MCF 10A (cell line): ENCODE data around the gene VCAN. TPM values are rescaled to one million over a fixed set of nuclear protein-coding genes. Genes with fewer than 3 reads are reported as not detected.
A peak's percentile ranks its signal among the peaks of the same experiment; 100 is the strongest.

Experiments used
- BruUV-seq: library from RNA; stranded (reverse); fragments of 400-500 nt; replicated peaks from 2 replicates; lab custom pipeline; 2021; lab: Mats Ljungman, UMichigan
- CTCF ChIA-PET: fragments of 300-600 bp; sonication (Branson Sonifier 250); formaldehyde crosslinking; extraction: SDS; loops from one replicate; lab custom pipeline; 2021; ENCODE audit warnings: antibody characterized with exemption, inconsistent platforms; lab: Yijun Ruan, JAX
- POLR2A ChIA-PET: fragments of 300-600, 350-650 bp; sonication (Branson Sonifier 250); formaldehyde crosslinking; extraction: SDS; loops from one replicate; lab custom pipeline; 2020; ENCODE audit warnings: antibody characterized with exemption, inconsistent platforms; lab: Yijun Ruan, JAX
- DNase-seq: peaks from one replicate; pipeline ENCODE4 v3.0.0-alpha.2; 2018; ENCODE audit not compliant: unreplicated experiment
- H3K27ac Mint-ChIP-seq: one replicate; pipeline ENCODE4 v1.8.0; 2022; ENCODE audit warnings: mild to moderate bottlenecking, low read depth, mixed read lengths; ENCODE audit not compliant: unreplicated experiment
- H3K27me3 Mint-ChIP-seq: one replicate; pipeline ENCODE4 v1.8.0; 2022; ENCODE audit warnings: mixed read lengths; ENCODE audit not compliant: insufficient read depth, unreplicated experiment
- H3K36me3 Mint-ChIP-seq: one replicate; pipeline ENCODE4 v1.8.0; 2022; ENCODE audit warnings: mild to moderate bottlenecking, moderate library complexity, mixed read lengths; ENCODE audit not compliant: insufficient read depth, unreplicated experiment
- H3K4me1 Mint-ChIP-seq: one replicate; pipeline ENCODE4 v1.8.0; 2022; ENCODE audit warnings: mixed read lengths; ENCODE audit not compliant: insufficient read depth, unreplicated experiment
- H3K4me3 Mint-ChIP-seq: one replicate; pipeline ENCODE4 v1.8.0; 2022; ENCODE audit warnings: mild to moderate bottlenecking, moderate library complexity, mixed read lengths; ENCODE audit not compliant: unreplicated experiment
- H3K9me3 Mint-ChIP-seq: one replicate; pipeline ENCODE4 v1.8.0; 2022; ENCODE audit warnings: mixed read lengths; ENCODE audit not compliant: unreplicated experiment
- CTCF ChIP-seq: fragments of 200-600 bp; IDR thresholded peaks from one replicate; pipeline ENCODE4 v1.8.0; 2022; ENCODE audit warnings: antibody characterized with exemption, mild to moderate bottlenecking; ENCODE audit not compliant: unreplicated experiment
- intact Hi-C: fragments of 100-400 bp; cut with micrococcal nuclease; formaldehyde crosslinking; loops from 2 replicates; pipeline ENCODE4 v1.14.1; 2022
- total RNA-seq: library from RNA; stranded (reverse); gene quantifications from 2 replicates; pipeline ENCODE4 v1.2.3, GENCODE V29; 2022

Gene VCAN
- total RNA-seq, 1 experiment from 2014 or later: 50.6 TPM

GRCh38 chr5:83507431-83507830 is 35.9 kb downstream of the VCAN start:
- peaks cover 17% of the 10 kb centered on the region for H3K4me1 Mint-ChIP-seq
- POLR2A ChIA-PET: interaction anchor here (0.7 kb wide), 1 partner anchor 22 kb away, joined by 3 read pairs; no protein-coding TSS in a partner anchor

GRCh38 chr5:83509540-83509939 is 38.0 kb downstream of the VCAN start:
- H3K9me3 Mint-ChIP-seq: no peaks in the 10 kb centered on the region
- CTCF ChIA-PET: interaction anchor here (1.1 to 1.8 kb wide), 3 partner anchors 18 to 54 kb away, joined by 3 to 5 read pairs (median 3); no protein-coding TSS in a partner anchor
- peak overlapping the region; percentile 21 for H3K27ac Mint-ChIP-seq

More at GRCh38 chr5:83507431-83507830, 35.9 kb downstream of the VCAN start:
- no peaks in the 10 kb centered on the region for H3K27me3 Mint-ChIP-seq
- intact Hi-C loops: no loop called here
- H3K27ac Mint-ChIP-seq: no peak overlapping the region
- DNase-seq: no peak
- CTCF ChIA-PET: interaction anchor here (0.6 to 1.0 kb wide), 2 partner anchors 56 to 57 kb away, joined by 3 read pairs; no protein-coding TSS in a partner anchor
- H3K4me3 Mint-ChIP-seq: no peak overlapping the region
- H3K36me3 Mint-ChIP-seq: peaks cover 6% of the 10 kb centered on the region
- no peak for TF ChIP-seq CTCF
- H3K9me3 Mint-ChIP-seq: no peaks in the 10 kb centered on the region
- BruUV-seq: no TSS peak

GRCh38 chr5:83510260-83510659 is 38.7 kb downstream of the VCAN start:
- BruUV-seq: no TSS peak
- ChIA-PET CTCF (interaction anchor here (0.6 to 1.8 kb wide), 4 partner anchors 18 to 1156 kb away, joined by 3 to 5 read pairs (median 3); no protein-coding TSS in a partner anchor), POLR2A (interaction anchor here (0.7 to 1.1 kb wide), 2 partner anchors 37 to 227 kb away, joined by 3 read pairs; no protein-coding TSS in a partner anchor)
- no peak for DNase-seq
- peaks cover 17% of the 10 kb centered on the region for H3K4me1 Mint-ChIP-seq
- intact Hi-C loops: no loop called here
- H3K9me3 Mint-ChIP-seq: no peaks in the 10 kb centered on the region
- H3K27me3 Mint-ChIP-seq: no peaks in the 10 kb centered on the region
- no peak overlapping the region for H3K4me3 Mint-ChIP-seq
- H3K36me3 Mint-ChIP-seq: no peaks in the 10 kb centered on the region
- peak overlapping the region; percentile 21 for H3K27ac Mint-ChIP-seq
- no peak for TF ChIP-seq CTCF

More at GRCh38 chr5:83509540-83509939, 38.0 kb downstream of the VCAN start:
- Mint-ChIP-seq H3K27me3 (no peaks in the 10 kb centered on the region), H3K4me3 (peak overlapping the region; percentile 30), H3K36me3 (no peaks in the 10 kb centered on the region), H3K4me1 (peaks cover 17% of the 10 kb centered on the region)
- POLR2A ChIA-PET: interaction anchor here (0.7 to 1.1 kb wide), 3 partner anchors 36 to 227 kb away, joined by 3 read pairs; no protein-coding TSS in a partner anchor
- no peak for TF ChIP-seq CTCF
- no TSS peak for BruUV-seq
- peak; percentile 95 for DNase-seq
- intact Hi-C loops: no loop called here

GRCh38 chr5:83512061-83512745 is 40.7 kb downstream of the VCAN start:
- no peaks in the 10 kb centered on the region for H3K9me3 Mint-ChIP-seq
- H3K4me3 Mint-ChIP-seq: no peak overlapping the region
- H3K4me1 Mint-ChIP-seq: peaks cover 17% of the 10 kb centered on the region
- POLR2A ChIA-PET: no interaction called here
- H3K36me3 Mint-ChIP-seq: no peaks in the 10 kb centered on the region
- no peak for DNase-seq
- H3K27ac Mint-ChIP-seq: no peak overlapping the region
- intact Hi-C loops: no loop called here
- CTCF ChIA-PET: no interaction called here
- no peak for TF ChIP-seq CTCF
- BruUV-seq: no TSS peak
- H3K27me3 Mint-ChIP-seq: no peaks in the 10 kb centered on the region
